SK-N-SH (cell line): ENCODE results near the gene HMBS.

Experiments used
- EP300 ChIP-seq, 2 experiments: IDR thresholded peaks; 2 replicates each; pipeline versions ENCODE4 v1.4.0 to v1.6.1; 2012; ENCODE audit warnings: borderline replicate concordance in 1 of 2, low read depth in 1 of 2, low read length in 1 of 2
- PBX3 ChIP-seq: IDR thresholded peaks from 2 replicates; pipeline ENCODE4; 2012
- RAD21 ChIP-seq: IDR thresholded peaks from 2 replicates; pipeline ENCODE4 v1.6.1; 2012; ENCODE audit warnings: mild to moderate bottlenecking, low read length

- TF ChIP-seq PBX3 (no peak), RAD21 (no peak), EP300 (IDR thresholded peaks at IDR 0.05; ENCODE audit: borderline replicate concordance in 1 of 2, low read depth in 1 of 2, low read length in 1 of 2) (no peak)
Observed at GRCh38 chr11:119092880-119093842, 8.5 kb downstream of the HMBS start.
